ENCODE measurements around the gene PTP4A2.

GRCh38 chr1:31919591-31919990 lies 18.6 kb downstream of the PTP4A2 start:
- TF ChIP-seq CTCF (IDR thresholded peaks at IDR 0.05) (no peak), POLR2A (IDR thresholded peaks at IDR 0.05) (no peak), POLR2AphosphoS5 (IDR thresholded peaks at IDR 0.05) (no peak)

Data from sigmoid colon (tissue), 4 donors.